Daoy (cell line): ENCODE measurements around the gene NTNG1. TPM values are rescaled to one million over a fixed set of nuclear protein-coding genes. Genes with fewer than 3 reads are reported as not detected.

ENCODE experiments used
- DNase-seq: peaks from one replicate; pipeline ENCODE4 v3.0.0-alpha.2; 2015; ENCODE audit warnings: low read depth
- total RNA-seq: library from RNA; depleted of rRNA; stranded (reverse); fragments of >200 nt; shearing (Covaris generic); gene quantifications from 2 replicates; pipeline ENCODE4 v1.2.3, GENCODE V29; 2014

The NTNG1 gene
- total RNA-seq, 1 experiment from 2014 or later: 3.4 TPM

GRCh38 chr1:107327446-107327845, 186.6 kb downstream of the NTNG1 start:
- no peak for DNase-seq

GRCh38 chr1:107328087-107328486, 187.2 kb downstream of the NTNG1 start:
- DNase-seq: no peak

GRCh38 chr1:107339775-107340174, 198.9 kb downstream of the NTNG1 start:
- no peak for DNase-seq

DNA sequence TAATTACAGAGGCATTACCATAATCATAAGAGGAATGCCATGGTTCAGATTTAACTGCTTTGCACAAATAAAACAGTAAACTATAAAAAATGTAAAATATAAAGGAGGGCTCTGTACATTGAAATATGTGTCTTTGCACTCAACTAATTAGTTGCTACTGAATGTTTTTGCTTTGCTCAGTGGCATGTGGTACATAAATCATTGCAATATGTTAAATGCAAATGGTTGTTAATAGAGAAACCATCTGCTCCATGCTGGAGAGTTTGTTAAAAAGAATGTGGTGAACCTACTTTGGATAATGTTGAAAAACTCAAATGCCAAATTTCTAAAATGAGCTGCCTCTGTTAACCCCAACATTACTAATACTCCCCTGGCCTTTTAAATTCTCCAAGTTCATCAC, 201.5 kb downstream of the NTNG1 start:
- DNase-seq: no peak

DNA sequence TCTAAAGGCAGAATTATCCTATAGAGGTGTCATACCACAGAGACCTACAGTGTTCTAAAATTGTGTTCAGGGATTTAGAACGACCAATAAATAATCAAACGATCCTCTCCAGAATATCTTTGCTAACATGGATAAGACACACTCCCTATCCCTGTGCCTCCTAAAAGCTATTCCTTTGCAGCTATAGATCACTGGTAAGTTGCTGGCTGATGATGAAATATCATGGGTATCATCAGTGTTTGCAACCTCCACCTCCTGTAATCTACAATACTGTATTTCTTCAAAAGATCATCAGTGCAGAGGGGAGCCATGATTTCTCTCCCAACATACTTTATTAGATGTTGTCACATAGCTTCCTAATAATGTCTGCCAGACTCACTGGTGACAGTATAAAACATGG, 201.9 kb downstream of the NTNG1 start:
- no peak for DNase-seq

DNA sequence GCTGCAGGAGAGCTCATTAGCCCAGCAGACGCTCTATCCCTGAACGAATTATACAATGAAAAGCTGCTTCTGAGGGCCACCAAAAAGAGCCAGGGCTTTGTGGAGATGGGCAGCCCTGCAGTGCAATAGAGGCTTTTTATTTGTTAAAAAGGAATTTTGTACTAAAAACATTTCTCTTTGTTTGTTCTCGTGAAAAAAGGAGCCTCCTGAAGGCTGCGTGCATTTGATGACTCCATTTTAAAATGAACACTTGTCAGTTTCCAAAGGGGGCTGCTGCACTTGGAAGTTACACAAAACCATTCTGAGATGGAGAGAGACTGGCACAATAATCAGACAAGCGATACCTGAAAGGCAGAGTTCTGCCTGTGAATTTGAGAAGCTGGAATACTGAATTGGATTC, 202.8 kb downstream of the NTNG1 start:
- DNase-seq: no peak

DNA sequence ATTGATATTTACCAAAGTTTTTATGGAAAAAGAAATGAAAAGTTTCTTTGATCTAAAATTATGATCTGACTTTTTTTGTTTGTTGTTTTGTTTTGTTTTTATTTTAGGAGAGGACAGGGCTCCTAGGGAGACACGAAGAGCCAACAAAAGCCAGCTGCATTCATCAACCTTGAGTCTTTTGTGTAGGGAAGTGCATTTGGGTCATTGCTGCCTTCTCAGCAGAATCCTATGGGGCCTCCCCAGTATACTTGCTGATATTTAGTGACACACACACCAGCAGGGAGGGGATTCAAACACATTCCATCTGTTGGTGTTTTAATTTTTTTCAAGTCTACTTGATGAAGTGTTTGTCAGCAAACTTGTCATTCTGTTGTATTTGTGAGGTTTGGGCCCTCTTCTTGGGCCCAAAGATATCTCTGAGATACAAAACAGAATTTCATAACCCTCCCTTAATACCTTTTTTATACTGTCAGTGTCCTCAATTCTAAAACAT, 203.5 kb downstream of the NTNG1 start:
- no peak for DNase-seq

- DNase-seq: no peak
Measured at GRCh38 chr1:107344836-107345235, 204.0 kb downstream of the NTNG1 start.

DNA sequence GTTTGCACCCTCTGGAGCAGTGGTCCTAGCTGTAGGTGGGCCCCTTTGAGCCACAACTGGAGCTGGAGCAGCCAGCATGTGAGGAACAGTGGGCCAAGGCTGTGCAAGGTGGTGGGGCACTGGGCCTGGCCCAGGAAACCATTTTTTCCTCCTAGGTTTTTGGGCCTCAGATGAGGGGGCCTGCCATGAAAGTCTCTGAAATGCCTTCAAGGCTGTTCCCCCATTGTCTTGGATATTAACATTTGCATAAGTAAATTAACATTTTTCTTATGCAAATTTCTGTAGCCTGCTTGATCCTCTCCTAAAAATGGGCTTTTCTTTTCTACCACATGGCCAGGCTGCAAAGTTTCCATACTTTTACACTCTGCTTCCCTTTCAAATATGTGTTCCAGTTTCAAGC, 212.0 kb downstream of the NTNG1 start:
- no peak for DNase-seq

- no peak for DNase-seq
Measured at GRCh38 chr1:107357376-107357775, 216.5 kb downstream of the NTNG1 start.

- no peak for DNase-seq
Measured at GRCh38 chr1:107358619-107359327, 217.9 kb downstream of the NTNG1 start.

DNA sequence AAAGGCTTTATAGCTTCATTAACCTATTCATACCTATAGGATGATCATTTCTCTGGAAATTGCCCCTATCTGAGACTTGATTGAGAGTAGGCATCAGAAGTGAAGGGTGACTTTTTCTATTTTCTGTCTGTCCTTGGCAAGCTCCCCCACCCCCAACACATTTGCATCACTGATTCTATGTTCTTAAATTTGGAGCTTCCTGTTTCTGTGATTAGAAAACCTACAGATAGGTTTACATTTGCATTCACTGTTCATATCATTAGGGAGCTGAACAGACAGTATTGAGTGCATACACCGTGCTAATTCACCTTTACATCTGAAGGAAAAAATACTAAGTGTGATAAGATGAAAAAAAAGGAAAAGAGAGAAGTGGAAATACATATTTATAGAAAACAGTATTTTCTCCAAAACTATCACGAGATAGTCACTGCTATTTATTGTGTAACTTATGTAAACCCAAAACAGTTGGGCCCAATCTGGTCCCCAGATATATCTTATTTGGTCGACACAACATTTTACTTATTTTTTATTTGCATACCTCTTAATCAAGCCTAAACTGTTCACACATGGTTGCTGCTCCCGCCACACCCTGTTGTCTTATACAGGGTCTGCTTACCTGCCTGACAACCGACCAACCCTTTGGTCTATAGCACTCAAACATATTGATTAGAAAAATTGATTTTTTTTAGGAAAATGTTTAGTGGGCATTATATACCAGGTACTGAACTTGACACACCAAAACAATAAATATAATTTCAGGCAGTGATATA, 218.8 kb downstream of the NTNG1 start:
- DNase-seq: no peak

DNA sequence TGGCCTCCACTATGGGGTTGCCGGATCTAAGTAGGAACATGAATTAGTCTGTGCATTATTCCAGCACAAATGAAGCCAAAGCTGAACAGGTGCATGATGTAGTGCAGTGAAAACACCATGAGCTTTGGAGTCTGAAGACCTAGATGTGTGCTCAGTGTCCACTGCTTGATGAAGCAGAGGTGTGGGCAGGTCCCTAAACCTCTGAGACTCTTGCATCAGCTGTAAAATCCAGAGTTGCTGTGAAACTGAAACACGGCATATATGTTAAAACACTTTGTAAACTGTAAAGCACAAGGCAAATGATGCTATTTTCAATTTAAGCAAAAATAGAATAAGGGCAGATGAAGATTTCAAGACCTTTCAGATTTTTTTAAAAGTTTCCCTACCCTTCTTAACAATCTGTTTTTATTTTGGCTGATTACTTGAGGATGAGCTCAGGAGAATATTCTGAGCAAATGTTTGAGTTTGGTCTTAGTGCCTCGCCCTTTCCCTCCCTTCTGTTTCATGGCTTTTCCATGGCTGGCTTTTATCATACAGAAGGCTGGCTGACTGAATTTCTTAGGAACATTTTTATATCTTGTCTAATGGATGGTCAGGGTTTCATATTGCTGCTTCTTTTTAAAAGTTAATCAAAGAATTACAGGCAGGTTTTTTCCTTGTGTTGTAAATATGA, 221.8 kb downstream of the NTNG1 start:
- no peak for DNase-seq

DNA sequence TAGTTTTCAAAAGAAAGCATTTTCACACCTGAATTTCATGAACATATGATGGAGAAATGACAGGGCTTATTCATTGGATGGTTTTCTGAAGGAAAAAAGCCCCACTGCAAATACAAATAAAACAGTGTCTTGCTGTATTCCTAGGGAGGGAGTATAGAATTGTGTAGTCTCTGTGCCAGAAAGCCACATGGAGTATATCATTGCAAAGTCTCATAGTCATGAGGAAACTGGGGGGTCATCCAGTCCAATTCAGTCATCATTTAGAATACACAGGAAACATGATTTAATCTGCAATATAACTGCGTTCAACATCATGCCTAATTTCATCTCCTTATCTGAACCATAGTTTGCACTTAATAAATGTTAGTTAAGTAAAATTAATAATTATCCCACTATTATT, 222.3 kb downstream of the NTNG1 start:
- DNase-seq: no peak

GRCh38 chr1:107365527-107366240, 224.8 kb downstream of the NTNG1 start:
- no peak for DNase-seq

- DNase-seq: no peak
Measured at GRCh38 chr1:107378426-107378825, 237.6 kb downstream of the NTNG1 start.

- no peak for DNase-seq
Measured at GRCh38 chr1:107378866-107379265, 238.0 kb downstream of the NTNG1 start.

- DNase-seq: no peak
Measured at GRCh38 chr1:107379826-107380225, 239.0 kb downstream of the NTNG1 start.

DNA sequence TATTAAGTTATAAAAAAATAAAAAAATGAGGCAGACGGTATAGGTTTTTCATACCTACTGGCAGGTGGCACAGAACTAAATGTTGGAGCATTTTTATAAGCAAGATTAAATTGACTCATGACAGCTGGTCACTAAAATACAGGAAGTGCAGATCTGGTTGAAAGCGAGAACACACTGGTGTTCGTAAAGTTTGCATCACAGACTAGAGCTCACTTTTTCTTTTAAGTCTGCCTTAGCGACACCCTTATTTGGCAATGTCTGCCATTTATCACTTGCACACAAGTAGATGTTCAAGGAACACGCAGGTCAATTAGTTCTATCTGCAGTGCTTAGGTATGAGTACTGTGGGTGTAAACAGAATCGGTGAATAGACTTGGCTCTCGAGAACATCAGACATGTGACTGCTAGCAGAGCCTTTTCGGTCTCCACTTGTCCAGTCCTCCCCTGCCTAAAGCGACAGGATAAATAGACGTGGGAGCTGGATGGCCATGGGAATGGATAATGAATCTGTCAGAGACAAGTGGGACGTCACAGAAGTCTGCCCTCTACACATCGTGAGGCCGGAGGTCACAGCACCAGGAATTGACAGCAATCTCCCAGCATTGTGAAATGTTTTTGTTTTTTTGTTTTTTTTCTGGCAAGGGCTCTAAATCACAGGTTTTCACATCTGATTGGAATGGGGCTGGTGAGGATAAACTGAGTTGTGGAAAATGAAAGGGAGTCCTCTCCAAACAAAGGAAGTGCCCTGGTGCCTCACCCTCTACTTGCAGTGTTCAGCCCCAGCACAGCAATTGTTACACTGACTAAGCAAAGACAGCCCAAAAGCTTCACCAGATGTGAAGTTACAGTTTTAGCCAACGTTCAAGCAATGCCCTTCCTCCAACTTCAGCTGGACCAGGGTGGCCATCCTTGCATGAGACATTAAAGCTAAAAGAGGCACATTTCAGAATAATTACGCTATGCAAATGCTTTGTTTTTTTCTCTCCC, 248.9 kb downstream of the NTNG1 start:
- no peak for DNase-seq

DNA sequence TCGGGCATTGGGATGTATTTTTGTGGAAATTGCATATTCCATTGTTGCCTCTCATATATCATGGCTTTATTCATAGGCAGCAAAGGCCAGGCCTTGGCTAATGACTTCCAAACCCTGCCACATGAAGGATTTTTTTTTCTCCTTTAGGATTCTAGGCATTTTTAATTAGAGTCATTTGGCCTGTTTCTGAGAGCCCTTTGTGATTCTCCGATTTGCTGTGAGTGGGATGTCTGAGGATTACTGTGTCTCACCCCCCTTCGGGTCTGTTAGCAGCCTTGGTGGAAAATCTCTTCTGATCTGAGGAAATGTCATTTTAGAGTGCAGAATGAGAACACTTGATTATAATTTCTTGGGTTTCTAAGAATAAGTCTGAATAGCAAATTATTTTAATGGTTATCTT, 253.5 kb downstream of the NTNG1 start:
- no peak for DNase-seq

GRCh38 chr1:107401704-107402103, 260.9 kb downstream of the NTNG1 start:
- no peak for DNase-seq
